Epithelial cell of proximal tubule (primary cell): ENCODE data around the gene SDCCAG8. TPM values are rescaled to one million over a fixed set of nuclear protein-coding genes. Genes with fewer than 3 reads are reported as not detected.

Source experiments
- DNase-seq: peaks from one replicate; pipeline ENCODE4 v3.0.0-alpha.2; 2011; ENCODE audit warnings: low read depth
- H3K4me3 ChIP-seq: 2 replicates; pipeline ENCODE4 v1.5.1; 2011; ENCODE audit warnings: low read depth, mild to moderate bottlenecking, low read length
- CTCF ChIP-seq: conservative IDR thresholded peaks from 2 replicates; pipeline ENCODE4 v1.5.1; 2012; ENCODE audit warnings: low read depth, mild to moderate bottlenecking, low read length
- total RNA-seq: library from RNA; depleted of rRNA; stranded (reverse); fragments of >200 nt; gene quantifications from 2 replicates; pipeline ENCODE4 v1.2.3, GENCODE V29; 2015

SDCCAG8 gene
- total RNA-seq, 1 donor from 2014 or later: 86.9 TPM

GRCh38 chr1:243393096-243393495 lies 137.3 kb downstream of the SDCCAG8 start:
- H3K4me3 ChIP-seq: no peak overlapping the region
- no peak for TF ChIP-seq CTCF
- DNase-seq: no peak

GRCh38 chr1:243394066-243394465 lies 138.2 kb downstream of the SDCCAG8 start:
- H3K4me3 ChIP-seq: no peak overlapping the region
- no peak for TF ChIP-seq CTCF
- DNase-seq: no peak

DNA sequence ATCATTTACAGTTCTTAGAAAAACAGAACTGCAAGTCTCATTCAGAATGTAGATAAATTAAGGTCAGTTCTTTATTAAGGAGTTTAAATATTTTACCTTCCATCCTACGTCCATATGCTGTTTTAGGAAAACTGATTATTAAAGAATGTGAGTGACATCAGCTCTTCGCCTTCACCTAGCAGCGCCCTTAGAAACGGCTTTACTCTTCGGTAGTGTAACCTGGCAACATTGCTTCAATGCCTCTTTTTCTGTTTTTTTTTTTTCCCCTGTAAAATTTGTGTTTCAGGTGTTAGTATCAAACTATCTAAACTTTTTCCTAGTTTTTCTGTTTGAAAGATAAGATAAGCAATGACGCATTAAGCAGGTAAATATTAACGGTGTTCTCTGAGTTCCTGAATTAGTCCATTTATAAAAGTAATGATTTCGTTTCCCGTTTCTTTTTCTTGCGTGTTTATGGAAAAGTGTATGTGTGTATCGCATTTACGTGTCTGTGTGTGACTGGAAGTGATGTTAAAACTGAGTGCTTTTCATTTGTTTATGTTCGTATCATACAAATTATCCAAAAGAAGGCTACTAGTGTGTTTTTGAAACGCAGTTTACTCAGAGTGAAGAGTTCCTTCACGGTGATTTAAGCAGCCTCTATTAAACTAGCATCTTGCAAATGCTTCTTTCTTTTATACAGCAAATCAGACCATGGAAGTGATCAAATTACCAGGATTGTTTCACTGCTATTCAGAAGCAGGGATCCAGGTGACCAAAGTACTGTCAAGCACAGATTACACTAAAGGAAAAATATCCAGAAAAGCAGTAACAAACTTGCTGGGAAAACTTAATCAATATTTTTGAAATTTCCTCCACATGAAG lies 139.0 kb downstream of the SDCCAG8 start:
- no peak overlapping the region for H3K4me3 ChIP-seq
- TF ChIP-seq CTCF: no peak
- DNase-seq: no peak

DNA sequence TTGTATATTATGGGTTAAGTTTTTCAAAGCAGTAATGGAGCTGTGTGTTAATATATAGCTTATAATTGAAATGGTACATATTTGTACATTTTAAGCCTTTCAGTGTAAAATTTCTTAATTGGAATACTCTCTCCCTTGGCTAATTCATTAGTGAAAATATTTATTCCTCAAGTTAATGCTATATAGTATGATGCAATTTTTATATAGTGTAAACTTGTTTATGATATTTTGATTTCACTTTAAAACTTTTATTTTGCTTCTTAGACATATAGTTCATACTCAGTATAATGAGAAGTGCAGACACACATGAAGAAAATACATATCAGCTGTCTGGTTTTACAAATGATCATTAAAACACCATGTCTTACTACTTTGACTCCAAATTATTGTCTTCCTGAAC lies 140.6 kb downstream of the SDCCAG8 start:
- no peak for DNase-seq
- no peak for TF ChIP-seq CTCF
- H3K4me3 ChIP-seq: no peak overlapping the region

DNA sequence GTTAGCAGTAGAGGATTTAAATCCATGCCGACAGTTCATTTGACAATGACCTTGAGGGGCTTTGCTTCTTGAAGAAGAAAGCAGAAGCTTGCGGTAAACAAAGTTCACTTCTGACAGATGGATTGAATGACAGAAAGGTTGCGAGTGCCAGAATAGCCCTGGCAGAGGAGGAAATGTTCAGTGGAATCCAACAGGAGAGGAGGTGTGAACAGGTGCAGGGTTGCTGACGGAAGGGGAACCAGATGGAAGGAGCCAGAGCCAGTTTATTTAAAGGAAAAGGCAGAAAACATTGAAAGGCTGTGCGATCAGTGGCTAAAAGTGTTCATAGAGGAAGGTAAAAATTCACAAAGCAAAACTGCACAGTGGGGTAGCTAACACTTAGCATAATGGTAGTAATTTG lies 141.0 kb downstream of the SDCCAG8 start:
- TF ChIP-seq CTCF: no peak

DNA sequence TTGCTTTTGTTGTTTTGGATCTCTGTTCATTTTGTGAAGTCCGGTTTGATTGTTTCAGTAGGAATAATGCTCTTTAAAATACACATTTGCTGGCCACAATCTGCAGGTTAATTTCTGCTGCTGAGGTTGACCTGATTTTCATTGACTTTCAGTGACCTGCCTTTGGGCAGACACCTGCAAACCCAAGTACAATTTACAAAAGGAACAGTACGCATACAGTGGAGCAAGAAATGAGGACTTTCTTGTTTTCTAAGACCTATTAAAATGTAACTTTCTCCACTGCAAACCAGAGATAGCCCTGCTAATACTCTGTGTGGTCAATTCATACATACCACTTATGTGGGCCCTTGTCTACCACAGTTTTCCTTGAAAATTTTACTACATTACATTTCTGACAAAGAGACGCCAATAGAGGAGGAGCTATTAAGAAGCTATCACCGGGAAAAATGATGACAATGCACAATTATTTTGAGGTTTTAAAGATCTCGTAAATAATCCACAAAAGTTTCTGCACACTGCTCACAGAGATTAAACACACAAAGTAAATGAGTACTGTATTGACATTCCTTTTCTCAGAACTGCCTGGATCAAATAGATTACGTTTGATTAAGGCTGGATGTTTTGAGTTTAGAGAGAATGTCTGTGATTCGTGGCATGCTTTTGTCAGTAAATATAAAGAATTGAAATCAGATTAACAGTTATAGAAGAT lies 141.9 kb downstream of the SDCCAG8 start:
- DNase-seq: no peak
- no peak overlapping the region for H3K4me3 ChIP-seq
- TF ChIP-seq CTCF: no peak

More for the DNA sequence above, 141.0 kb downstream of the SDCCAG8 start:
- no peak overlapping the region for H3K4me3 ChIP-seq
- no peak for DNase-seq
